GM18511 (cell line): ENCODE data around the gene FGFR3.
"Not testable (repeated sequence)": the region's sequence is repeated elsewhere in the genome, so short reads cannot be mapped to it uniquely, and the experiment has no call there.

ENCODE experiments used
- ATAC-seq: cut with Tn5 transposase; IDR thresholded peaks from one replicate; pipeline ENCODE4 v1.9.1; 2021; ENCODE audit warnings: mild to moderate bottlenecking, moderate library complexity; ENCODE audit not compliant: unreplicated experiment

Gene FGFR3

GRCh38 chr4:1815096-1815996, 22.3 kb downstream of the FGFR3 start:
- ATAC-seq = no peak

- ATAC-seq = no peak
These were observed 23.1 kb downstream of the FGFR3 start for GRCh38 chr4:1815997-1816860.

GRCh38 chr4:1819284-1819683, 26.2 kb downstream of the FGFR3 start:
- no peak for ATAC-seq

GRCh38 chr4:1819816-1820215, 26.7 kb downstream of the FGFR3 start:
- no peak for ATAC-seq

- ATAC-seq = no peak
These were observed 28.8 kb downstream of the FGFR3 start for GRCh38 chr4:1821679-1822567.

- no peak for ATAC-seq
These were observed 29.8 kb downstream of the FGFR3 start for GRCh38 chr4:1822568-1823544.

- ATAC-seq = no peak
These were observed 30.4 kb downstream of the FGFR3 start for GRCh38 chr4:1823545-1823932.

- ATAC-seq = no peak
These were observed 31.7 kb downstream of the FGFR3 start for GRCh38 chr4:1824746-1825145.

GRCh38 chr4:1825326-1825725, 32.2 kb downstream of the FGFR3 start:
- ATAC-seq = no peak

- no peak for ATAC-seq
These were observed 33.6 kb downstream of the FGFR3 start for GRCh38 chr4:1826531-1827350.

- ATAC-seq = no peak
These were observed 37.1 kb downstream of the FGFR3 start for GRCh38 chr4:1830234-1830633.

GRCh38 chr4:1830642-1831228, 37.6 kb downstream of the FGFR3 start:
- ATAC-seq = no peak

- ATAC-seq = no peak
These were observed 38.2 kb downstream of the FGFR3 start for GRCh38 chr4:1831331-1831730.

GRCh38 chr4:1832690-1833089, 39.6 kb downstream of the FGFR3 start:
- ATAC-seq = no peak

GRCh38 chr4:1833307-1834046, 40.4 kb downstream of the FGFR3 start:
- peak; percentile 15 for ATAC-seq

GRCh38 chr4:1834047-1834775, 41.1 kb downstream of the FGFR3 start:
- ATAC-seq = peak; percentile 89

GRCh38 chr4:1835836-1836235, 42.7 kb downstream of the FGFR3 start:
- not testable (repeated sequence) for ATAC-seq
